ENCODE data around the gene MORN5. TPM values are rescaled to one million over a fixed set of nuclear protein-coding genes. Genes with fewer than 3 reads are reported as not detected.

Gene MORN5
- total and polyA plus RNA-seq, 10 of the 15 experiments (the other 5 are each of a cell fraction or from before 2014, with no cell fraction given), result not detected

DNA sequence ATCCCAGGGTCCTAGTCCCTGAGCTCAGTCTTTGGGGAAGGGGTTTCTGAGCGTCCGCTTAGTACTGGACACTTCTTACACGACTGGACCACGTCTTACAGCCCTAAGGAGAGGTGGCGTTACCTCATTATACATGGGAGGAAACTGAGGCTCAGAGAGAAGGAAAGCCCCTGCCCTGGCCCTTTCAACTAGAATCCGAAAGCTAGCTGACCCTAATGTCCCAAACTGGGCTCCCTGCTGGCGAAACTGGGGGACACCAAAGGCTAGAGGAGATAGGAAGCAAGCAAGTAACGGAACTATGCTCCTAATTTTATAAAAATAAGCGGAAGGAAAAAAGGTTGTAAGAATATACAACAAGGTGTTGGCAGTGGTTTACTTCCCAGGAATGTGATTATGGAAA is 54.8 kb downstream of the MORN5 start:
- RAD21 ChIA-PET (ENCODE audit: unreplicated experiment), result no interaction called here
- intact Hi-C loops (cut with micrococcal nuclease; ENCODE audit: unreplicated experiment), result no loop called here
- Histone ChIP-seq H3K4me1 (ENCODE audit: control insufficient read depth, insufficient read depth, low read length) (no peaks in the 10 kb centered on the region), H3K4me2 (ENCODE audit: control insufficient read depth, insufficient read depth) (no peak overlapping the region), H3K79me2 (ENCODE audit: control insufficient read depth, insufficient read depth, low read length) (no peaks in the 10 kb centered on the region), H3K9me3 (replicated peaks; ENCODE audit: control insufficient read depth, insufficient read depth, low read length) (no peaks in the 10 kb centered on the region), H3K9ac (ENCODE audit: control insufficient read depth, insufficient read depth, low read length) (no peak overlapping the region), H3K4me3 (no peak overlapping the region), H4K20me1 (ENCODE audit: control insufficient read depth, insufficient read depth) (0 out of 2 replicates have a peak, but pooled peaks cover 3% of the 10 kb centered on the region), H3K27me3 (replicated peaks in 1 of 2; ENCODE audit: control insufficient read depth in 2 of 2, insufficient read depth in 2 of 2, low read length in 1 of 2) (peaks cover 8 to 26% of the 10 kb centered on the region in 2 experiments), H2AFZ (ENCODE audit: control insufficient read depth, low read depth, low read length) (no peak overlapping the region), H3K27ac (ENCODE audit: control insufficient read depth, insufficient read depth) (no peak overlapping the region), H3K36me3 (ENCODE audit: control insufficient read depth in 2 of 2, insufficient read depth in 2 of 2, low read length in 1 of 2) (no peaks in the 10 kb centered on the region)
- TF ChIP-seq STAT3 (IDR thresholded peaks at IDR 0.05; ENCODE audit: low read depth, low read length), result no peak
- no peak for TF ChIP-seq CHD1 (IDR thresholded peaks at IDR 0.05; ENCODE audit: low read depth, low read length)
- TF ChIP-seq, protein P1, sequence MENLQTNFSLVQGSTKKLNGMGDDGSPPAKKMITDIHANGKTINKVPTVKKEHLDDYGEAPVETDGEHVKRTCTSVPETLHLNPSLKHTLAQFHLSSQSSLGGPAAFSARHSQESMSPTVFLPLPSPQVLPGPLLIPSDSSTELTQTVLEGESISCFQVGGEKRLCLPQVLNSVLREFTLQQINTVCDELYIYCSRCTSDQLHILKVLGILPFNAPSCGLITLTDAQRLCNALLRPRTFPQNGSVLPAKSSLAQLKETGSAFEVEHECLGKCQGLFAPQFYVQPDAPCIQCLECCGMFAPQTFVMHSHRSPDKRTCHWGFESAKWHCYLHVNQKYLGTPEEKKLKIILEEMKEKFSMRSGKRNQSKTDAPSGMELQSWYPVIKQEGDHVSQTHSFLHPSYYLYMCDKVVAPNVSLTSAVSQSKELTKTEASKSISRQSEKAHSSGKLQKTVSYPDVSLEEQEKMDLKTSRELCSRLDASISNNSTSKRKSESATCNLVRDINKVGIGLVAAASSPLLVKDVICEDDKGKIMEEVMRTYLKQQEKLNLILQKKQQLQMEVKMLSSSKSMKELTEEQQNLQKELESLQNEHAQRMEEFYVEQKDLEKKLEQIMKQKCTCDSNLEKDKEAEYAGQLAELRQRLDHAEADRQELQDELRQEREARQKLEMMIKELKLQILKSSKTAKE (IDR thresholded peaks at IDR 0.05; ENCODE audit: low read depth, poor library complexity, severe bottlenecking), result no peak
- no peak for TF ChIP-seq TCF12 (IDR thresholded peaks at IDR 0.05; ENCODE audit: low read depth, low read length)
- TF ChIP-seq HDAC6 (IDR thresholded peaks at IDR 0.05; ENCODE audit: unreplicated experiment), result no peak
- TF ChIP-seq ZSCAN29 (IDR thresholded peaks at IDR 0.05), result no peak
- TF ChIP-seq, protein P2, sequence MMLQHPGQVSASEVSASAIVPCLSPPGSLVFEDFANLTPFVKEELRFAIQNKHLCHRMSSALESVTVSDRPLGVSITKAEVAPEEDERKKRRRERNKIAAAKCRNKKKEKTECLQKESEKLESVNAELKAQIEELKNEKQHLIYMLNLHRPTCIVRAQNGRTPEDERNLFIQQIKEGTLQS (IDR thresholded peaks at IDR 0.05; ENCODE audit: borderline replicate concordance, extremely low read depth, low read depth, low read length), result no peak
- TF ChIP-seq KAT2A (conservative IDR thresholded peaks at IDR 0.05; ENCODE audit: control insufficient read depth, low read depth, low read length), result no peak
- TF ChIP-seq, protein P3, sequence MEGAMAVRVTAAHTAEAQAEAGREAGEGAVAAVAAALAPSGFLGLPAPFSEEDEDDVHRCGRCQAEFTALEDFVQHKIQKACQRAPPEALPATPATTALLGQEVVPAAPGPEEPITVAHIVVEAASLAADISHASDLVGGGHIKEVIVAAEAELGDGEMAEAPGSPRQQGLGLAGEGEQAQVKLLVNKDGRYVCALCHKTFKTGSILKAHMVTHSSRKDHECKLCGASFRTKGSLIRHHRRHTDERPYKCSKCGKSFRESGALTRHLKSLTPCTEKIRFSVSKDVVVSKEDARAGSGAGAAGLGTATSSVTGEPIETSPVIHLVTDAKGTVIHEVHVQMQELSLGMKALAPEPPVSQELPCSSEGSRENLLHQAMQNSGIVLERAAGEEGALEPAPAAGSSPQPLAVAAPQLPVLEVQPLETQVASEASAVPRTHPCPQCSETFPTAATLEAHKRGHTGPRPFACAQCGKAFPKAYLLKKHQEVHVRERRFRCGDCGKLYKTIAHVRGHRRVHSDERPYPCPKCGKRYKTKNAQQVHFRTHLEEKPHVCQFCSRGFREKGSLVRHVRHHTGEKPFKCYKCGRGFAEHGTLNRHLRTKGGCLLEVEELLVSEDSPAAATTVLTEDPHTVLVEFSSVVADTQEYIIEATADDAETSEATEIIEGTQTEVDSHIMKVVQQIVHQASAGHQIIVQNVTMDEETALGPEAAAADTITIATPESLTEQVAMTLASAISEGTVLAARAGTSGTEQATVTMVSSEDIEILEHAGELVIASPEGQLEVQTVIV (IDR thresholded peaks at IDR 0.05; ENCODE audit: borderline replicate concordance, partially characterized antibody), result no peak
- TF ChIP-seq PAX8 (IDR thresholded peaks at IDR 0.05), result no peak
- DNase-seq (ENCODE audit: low read depth, low spot score) (no peak), ATAC-seq (no peak), FAIRE-seq (no peak)
- SMC1A ChIA-PET (ENCODE audit: uncharacterized antibody, unreplicated experiment), result no interaction called here
- in situ Hi-C loops (cut with MboI), result no loop called here
- 71% methylated on average over 9 of the region's 9 CpGs for WGBS (ENCODE audit: insufficient coverage, insufficient replicate concordance, low lambda C conversion rate, missing lambda C conversion rate)
- POLR2A ChIA-PET, result no interaction called here
- CTCF ChIA-PET, result no interaction called here
- BruUV-seq (replicated peaks), result no TSS peak

Measured in GM12878 (cell line).